ENCODE data around the gene HLCS.

HLCS gene

DNA sequence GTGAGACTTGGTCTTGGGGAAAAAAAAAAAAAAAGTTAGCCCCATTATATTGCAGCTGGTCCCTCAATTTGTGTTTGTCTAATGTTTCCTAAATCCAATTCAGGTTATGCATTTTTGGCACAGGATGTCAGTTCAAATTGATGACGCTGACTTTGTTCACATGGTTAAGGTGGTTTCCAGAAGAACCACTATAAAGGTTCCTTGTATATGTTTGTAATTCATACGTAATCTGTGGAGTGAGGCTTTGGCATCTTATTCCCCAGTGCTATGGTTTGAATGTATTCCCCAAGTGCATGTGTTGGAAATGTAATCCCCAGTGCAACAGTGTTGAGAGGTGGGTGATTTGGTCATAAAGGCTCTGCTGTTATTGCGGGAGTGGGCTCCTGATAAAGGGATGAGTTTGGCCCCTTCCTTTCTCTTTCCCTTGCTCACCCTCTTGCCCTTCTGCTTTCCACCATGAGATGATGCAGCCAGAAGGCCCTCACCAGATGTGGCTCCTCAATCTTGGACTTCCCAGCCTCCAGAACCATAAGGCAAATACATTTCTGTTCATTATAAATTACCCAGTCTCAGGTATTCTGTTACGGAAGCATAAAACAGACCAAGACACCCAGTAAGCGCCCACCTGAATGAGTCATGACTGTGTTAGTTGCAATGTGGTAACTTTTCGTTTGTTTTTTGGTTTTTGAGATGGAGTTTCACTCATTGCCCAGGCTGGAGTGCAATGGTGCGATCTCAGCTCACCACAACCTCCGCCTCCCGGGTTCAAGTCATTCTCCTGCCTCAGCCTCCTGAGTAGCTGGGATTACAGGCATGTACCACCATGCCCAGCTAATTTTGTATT lies 19.5 kb upstream of the HLCS start:
- no peak for DNase-seq

- DNase-seq = no peak
Measured at GRCh38 chr21:36981977-36982700, 15.7 kb upstream of the HLCS start.

DNA sequence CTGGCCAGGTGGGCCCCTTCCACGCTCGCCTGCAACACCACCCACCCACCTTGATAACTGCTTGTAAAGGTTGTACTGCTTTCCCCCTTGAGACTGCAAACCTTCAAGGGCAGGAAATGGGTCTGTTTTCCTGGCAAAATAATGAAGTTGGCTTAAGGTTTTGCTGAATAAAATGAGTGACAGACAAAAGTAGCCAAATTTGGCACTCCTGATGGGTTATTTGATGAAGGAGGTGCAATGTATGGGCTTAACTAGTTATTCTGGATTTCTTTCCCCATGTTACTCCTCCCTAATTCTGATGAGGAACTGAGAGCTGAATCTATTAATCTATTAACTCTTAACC lies 14.6 kb upstream of the HLCS start:
- DNase-seq = no peak

DNA sequence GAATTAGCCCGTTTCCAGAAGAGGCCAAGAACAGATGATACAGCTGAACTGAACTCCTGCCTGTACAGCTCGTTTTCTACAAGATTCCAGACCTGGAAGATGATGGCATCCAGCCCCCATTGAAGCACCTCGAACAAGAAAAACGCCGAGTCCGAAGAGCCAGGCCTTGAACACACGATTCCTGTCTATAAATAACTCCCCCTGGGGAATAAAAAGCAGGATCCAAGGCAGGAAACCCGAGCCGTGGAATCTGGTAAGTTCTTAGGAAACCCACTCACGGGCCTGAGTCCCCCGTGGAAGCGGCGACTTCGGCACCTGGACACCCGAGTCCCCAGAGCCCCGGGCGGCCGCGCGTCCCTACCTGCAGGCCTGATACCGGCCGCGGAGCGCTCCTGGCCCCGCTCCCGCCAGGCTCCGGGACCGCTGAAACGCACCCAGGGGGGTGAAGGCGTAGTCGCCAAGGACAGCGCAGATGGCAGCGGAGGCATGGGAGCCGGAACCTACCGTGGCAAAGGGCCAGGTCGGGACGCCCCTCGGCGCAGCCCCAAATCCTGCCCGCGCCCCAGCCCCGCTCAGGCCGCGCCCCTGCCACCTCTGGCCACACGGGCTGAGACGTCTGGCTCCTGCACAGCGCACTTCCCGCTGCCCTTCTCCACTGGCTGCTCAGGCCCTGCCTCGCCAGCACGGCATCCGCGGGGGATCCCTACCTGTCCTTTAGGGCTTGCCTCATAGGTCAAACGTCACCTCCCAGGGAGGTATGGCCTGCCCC lies 14.0 kb upstream of the HLCS start:
- no peak for DNase-seq

DNA sequence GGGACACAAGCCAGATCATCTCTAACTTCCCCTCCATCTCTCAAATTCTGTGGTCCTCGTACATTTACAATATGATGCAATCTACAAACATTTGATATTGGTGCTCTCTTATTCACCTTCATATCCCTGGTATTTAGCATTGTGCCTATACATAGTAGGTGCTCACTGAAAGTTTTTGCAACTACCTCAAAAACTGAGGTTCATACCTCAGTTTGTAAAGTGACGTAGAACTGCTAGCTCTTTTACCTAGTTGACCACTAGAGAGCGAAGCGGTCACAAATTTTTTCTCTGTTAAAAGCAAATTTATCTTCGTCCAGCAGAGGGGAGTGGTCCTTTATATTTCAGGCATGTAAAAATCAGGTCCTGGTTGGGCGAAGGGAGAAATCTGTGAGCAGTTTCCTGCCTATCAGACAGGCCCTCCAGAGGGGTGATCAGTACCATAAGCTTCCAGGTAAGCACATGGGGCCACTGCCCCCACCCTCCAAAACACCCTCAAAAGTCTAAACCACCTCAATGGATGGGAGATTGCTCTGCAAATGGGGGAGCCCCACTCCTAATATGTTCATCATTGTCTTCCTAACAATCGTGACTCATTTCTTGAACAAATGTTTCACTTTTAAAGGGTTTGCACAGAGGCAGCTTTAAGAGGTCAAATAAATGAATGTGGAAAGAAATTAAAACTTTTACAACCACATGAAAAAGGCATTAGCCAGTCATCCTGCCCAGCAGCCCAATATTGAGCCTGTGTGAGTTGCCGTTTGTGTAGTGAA lies 10.6 kb upstream of the HLCS start:
- no peak for DNase-seq

DNA sequence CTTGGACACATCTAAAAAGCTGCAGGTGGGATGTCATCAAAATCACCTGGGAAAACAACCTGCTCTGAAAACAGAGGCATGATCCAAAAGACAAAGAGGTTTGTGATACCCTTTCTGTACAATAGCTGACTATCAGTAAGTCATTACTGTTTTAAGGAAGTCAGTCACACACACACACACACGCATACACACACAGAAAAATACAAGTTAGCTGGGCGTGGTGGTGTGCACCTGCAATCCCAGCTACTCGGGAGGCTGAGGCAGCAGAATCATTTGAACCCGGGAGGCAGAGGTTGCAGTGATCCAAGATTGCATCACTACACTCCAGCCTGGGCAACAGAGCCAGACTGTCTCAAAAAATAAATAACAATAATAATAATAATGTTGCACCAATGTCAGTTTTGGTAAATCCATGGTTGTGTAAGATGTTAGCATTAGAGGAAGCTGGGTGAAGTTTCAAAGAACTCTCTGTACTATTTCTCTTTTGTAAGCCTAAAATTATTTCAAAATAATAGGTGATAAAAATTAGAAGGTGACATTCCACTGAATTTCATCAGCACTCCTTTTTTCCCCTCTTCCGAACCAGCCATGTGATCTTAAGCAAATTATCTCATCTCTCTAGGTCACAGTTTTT lies 9.9 kb upstream of the HLCS start:
- DNase-seq = no peak

GRCh38 chr21:36974851-36975192 lies 8.4 kb upstream of the HLCS start:
- DNase-seq = no peak

- no peak for DNase-seq
Measured at GRCh38 chr21:36973986-36974850, 7.7 kb upstream of the HLCS start.

DNA sequence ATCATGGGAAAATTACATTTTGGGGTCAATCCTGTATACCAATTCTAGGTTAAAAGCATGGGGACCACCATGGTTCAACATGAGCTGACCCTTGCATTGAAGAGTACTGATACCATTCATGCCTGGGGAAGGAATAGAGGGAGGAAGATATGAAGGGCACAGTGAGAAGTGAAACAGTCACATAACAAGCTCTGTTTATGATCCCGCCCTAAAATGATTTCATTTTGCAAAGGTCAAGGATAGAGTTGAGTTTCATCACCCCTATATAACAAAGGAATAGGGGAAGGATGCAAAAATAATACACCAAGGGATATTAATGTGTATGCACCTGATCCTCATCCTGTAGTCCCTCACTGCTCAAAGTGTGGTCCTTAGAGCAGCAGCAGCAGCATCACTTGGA lies 2.5 kb upstream of the HLCS start:
- no peak for DNase-seq

GRCh38 chr21:36968414-36968813 lies 1.9 kb upstream of the HLCS start:
- DNase-seq = no peak

DNA sequence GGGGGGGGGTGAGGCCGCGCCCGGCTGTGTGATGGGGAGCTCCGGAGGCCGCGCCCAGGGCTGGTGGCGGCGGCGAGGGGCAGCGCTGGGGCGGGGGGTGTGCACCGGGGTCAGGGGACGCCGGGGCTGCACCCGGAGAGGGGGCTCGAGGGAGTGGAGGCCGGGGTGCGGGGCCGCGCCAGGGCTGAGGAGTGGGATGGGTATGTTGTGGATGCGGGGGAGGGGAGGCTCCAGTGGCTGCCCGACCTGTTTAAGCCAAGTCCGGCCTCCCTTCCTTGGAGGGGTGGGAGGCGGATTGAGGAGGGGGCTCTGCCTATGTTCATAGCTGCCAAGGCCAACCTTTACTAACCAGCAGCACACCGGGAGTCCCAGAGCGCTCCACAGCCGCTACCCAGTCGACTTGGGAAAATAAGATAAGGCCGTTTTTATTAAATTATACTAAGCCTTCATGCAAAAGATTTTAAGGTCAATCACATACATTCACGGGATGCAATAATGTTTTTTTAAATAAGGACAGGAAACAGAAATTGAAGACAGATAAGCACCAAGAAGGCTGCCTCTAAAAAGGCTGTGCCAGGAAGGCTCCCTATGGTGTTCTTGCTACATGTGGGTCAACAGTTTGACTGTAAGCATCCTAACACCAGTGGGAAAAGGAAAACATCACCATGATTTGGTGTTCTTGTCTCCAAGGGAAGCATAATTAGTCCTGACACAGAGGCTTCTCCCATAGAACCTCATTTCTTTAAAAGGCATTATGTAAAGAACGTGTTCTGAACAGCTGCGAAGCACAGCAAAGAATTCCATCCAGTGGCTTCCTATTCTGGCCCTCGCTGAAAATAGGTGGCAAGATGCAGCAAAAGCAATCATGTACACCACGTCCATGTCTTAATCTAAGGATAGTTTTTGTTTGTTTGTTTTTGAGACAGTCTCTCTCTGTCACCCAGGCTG lies 626 bp upstream of the HLCS start:
- DNase-seq = no peak

DNA sequence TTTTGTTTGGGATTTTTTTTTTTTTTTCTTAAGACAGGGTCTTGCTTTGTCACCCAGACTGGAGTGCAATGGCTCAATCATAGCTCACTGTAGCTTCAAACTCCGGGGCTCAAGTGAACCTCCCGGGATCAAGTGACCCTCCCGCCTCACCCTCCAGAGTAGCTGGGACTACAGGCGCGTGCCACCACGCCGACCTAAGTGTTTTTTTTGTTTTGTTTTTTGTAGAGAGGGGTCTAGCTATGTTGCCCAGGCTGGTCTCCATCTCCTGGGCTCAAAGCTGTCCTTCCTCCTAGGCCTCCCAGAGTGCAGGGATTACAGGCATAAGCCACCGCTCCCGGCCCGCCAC lies 776 bp downstream of the HLCS start:
- DNase-seq = no peak

GRCh38 chr21:36964827-36965719 lies 1.4 kb downstream of the HLCS start:
- DNase-seq = no peak

DNA sequence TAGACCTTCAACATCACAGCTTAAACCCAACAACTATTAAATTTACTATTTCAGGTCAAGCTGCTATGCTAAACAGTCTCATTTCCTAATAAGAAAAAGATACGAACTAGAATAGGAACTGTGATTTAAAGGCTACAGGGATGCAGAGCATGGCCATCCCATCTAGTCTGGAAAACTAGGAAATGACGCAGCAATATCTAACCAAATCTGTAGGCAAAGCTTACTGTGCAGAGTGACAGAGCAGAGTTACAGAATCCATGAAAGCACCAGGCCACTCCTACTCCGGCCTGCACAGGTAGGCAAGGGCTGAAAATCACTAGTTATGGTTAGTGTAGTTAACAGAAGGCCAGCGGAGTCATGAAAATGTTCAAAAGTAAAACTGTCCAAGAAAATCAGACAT lies 2.1 kb downstream of the HLCS start:
- no peak for DNase-seq

GRCh38 chr21:36962098-36962780 lies 4.2 kb downstream of the HLCS start:
- DNase-seq = no peak

DNA sequence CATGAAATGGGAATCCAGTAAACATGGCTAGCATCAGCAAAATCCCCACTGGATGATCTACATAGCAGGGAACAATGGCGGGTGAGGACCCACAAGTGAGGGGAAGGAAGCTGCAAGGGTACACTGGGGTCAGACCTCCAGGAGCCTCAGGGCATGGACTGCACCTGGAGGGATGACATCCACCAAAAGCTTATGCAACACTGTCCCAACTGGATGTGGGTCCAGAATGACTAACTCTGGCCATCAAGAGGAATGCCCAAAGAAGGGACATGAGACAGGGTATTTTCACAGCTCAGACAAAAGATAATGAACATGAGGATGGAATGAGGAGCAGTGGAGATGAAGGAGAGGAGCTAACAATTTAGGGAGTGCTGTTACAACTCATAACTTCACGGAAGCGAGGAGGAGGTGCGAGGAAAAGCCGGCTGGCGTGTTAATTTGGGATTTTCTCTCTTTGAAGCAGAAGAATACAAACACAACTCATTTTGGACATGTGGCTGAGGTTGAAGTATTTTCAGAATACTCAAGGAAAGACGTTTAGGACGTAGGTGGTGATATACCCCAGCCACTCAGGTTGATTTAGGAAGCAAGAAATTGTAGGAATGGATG lies 5.7 kb downstream of the HLCS start:
- DNase-seq = no peak

DNA sequence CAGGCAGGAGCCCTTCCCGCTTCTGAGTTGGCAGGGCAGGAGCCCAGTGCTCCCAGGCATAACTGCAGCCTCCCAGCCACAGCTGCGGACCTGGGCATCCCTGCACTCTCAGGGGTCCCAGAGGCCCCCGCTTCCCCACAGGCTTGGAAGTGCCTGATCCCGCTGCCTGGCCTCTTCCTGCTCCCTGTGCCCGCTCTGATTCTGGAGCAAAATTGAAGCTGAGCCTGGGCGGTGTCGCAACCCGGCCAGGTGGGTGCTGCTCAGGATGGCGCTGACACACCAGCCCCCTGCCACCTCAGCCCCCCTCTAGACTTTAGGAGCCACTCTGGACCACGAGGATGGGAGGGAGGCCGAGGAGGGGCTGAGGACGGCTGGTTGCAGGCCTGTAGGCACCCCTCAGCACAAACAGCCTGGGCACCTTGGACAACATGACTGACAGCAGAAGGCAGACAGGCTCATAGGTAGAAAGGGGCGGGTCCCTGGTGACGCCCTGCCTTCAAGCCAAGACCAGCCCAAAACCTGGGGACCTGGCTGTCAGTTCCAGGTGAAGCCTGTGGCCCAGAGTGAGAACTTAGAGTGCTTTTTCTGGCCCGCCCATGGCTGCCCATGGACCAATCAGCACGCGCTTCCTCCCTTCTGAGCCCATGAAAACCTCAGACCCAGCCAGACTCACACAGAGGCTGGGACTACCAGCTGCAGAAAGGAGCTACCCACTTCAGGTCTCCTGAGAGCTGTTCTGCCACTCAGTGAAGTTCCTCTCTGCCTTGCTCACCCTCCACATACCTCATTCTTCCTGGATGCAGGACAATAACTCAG lies 7.2 kb downstream of the HLCS start:
- DNase-seq = no peak

GRCh38 chr21:36955783-36956182 lies 10.7 kb downstream of the HLCS start:
- no peak for DNase-seq
